ENCODE data around the gene PRDM5. TPM values are rescaled to one million over a fixed set of nuclear protein-coding genes. Genes with fewer than 3 reads are reported as not detected.

PRDM5 gene
- polyA plus RNA-seq, 1 donor from 2014 or later: 1.6 TPM

GRCh38 chr4:120777459-120777858, 145.1 kb downstream of the PRDM5 start:
- no peak overlapping the region for H3K4me2 ChIP-seq (ENCODE audit: low read length)
- H2AFZ ChIP-seq (ENCODE audit: low read depth, low read length): no peak overlapping the region
- no peaks in the 10 kb centered on the region for H3K79me2 ChIP-seq (replicated peaks; ENCODE audit: insufficient read depth, low read length)
- no peak overlapping the region for H3K9ac ChIP-seq (ENCODE audit: low read length)
- no peak overlapping the region for H3K4me3 ChIP-seq (ENCODE audit: low read length)
- no peaks in the 10 kb centered on the region for H3F3A ChIP-seq (ENCODE audit: insufficient read depth, low read length, poor library complexity, severe bottlenecking)
- no peak for TF ChIP-seq EP300 (conservative IDR thresholded peaks at IDR 0.05; ENCODE audit: poor library complexity, severe bottlenecking)
- no peak for TF ChIP-seq MXI1 (conservative IDR thresholded peaks at IDR 0.05; ENCODE audit: poor library complexity, severe bottlenecking)
- no peak for TF ChIP-seq TAF1 (IDR thresholded peaks at IDR 0.05; ENCODE audit: low read depth)
- TF ChIP-seq, protein P1, sequence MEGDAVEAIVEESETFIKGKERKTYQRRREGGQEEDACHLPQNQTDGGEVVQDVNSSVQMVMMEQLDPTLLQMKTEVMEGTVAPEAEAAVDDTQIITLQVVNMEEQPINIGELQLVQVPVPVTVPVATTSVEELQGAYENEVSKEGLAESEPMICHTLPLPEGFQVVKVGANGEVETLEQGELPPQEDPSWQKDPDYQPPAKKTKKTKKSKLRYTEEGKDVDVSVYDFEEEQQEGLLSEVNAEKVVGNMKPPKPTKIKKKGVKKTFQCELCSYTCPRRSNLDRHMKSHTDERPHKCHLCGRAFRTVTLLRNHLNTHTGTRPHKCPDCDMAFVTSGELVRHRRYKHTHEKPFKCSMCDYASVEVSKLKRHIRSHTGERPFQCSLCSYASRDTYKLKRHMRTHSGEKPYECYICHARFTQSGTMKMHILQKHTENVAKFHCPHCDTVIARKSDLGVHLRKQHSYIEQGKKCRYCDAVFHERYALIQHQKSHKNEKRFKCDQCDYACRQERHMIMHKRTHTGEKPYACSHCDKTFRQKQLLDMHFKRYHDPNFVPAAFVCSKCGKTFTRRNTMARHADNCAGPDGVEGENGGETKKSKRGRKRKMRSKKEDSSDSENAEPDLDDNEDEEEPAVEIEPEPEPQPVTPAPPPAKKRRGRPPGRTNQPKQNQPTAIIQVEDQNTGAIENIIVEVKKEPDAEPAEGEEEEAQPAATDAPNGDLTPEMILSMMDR (IDR thresholded peaks at IDR 0.05; ENCODE audit: poor library complexity, severe bottlenecking): no peak
- TF ChIP-seq SMC3 (conservative IDR thresholded peaks at IDR 0.05; ENCODE audit: poor library complexity): no peak
- TF ChIP-seq, protein P2, sequence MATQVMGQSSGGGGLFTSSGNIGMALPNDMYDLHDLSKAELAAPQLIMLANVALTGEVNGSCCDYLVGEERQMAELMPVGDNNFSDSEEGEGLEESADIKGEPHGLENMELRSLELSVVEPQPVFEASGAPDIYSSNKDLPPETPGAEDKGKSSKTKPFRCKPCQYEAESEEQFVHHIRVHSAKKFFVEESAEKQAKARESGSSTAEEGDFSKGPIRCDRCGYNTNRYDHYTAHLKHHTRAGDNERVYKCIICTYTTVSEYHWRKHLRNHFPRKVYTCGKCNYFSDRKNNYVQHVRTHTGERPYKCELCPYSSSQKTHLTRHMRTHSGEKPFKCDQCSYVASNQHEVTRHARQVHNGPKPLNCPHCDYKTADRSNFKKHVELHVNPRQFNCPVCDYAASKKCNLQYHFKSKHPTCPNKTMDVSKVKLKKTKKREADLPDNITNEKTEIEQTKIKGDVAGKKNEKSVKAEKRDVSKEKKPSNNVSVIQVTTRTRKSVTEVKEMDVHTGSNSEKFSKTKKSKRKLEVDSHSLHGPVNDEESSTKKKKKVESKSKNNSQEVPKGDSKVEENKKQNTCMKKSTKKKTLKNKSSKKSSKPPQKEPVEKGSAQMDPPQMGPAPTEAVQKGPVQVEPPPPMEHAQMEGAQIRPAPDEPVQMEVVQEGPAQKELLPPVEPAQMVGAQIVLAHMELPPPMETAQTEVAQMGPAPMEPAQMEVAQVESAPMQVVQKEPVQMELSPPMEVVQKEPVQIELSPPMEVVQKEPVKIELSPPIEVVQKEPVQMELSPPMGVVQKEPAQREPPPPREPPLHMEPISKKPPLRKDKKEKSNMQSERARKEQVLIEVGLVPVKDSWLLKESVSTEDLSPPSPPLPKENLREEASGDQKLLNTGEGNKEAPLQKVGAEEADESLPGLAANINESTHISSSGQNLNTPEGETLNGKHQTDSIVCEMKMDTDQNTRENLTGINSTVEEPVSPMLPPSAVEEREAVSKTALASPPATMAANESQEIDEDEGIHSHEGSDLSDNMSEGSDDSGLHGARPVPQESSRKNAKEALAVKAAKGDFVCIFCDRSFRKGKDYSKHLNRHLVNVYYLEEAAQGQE (IDR thresholded peaks at IDR 0.05; ENCODE audit: borderline replicate concordance): no peak
- no peak for TF ChIP-seq POLR2AphosphoS5 (IDR thresholded peaks at IDR 0.05)
- TF ChIP-seq EZH2 (IDR thresholded peaks at IDR 0.05; ENCODE audit: borderline replicate concordance, insufficient read depth, low read length, poor library complexity, severe bottlenecking): no peak
- no peak for TF ChIP-seq RAD21 (conservative IDR thresholded peaks at IDR 0.05)
- H3K27me3 ChIP-seq (ENCODE audit: insufficient read depth, low read depth, low read length): no peaks in the 10 kb centered on the region
- no peak overlapping the region for H3K27ac ChIP-seq (ENCODE audit: low read length)
- H3K9me2 ChIP-seq (ENCODE audit: insufficient read depth, low read length): no peaks in the 10 kb centered on the region
- no peaks in the 10 kb centered on the region for H4K20me1 ChIP-seq (ENCODE audit: insufficient read depth)
- no peaks in the 10 kb centered on the region for H3K9me3 ChIP-seq (ENCODE audit: low read length)
- no peaks in the 10 kb centered on the region for H3K36me3 ChIP-seq (ENCODE audit: insufficient read depth, low read length)

GRCh38 chr4:120775431-120775830, 147.1 kb downstream of the PRDM5 start:
- no peaks in the 10 kb centered on the region for H3K79me2 ChIP-seq (replicated peaks; ENCODE audit: insufficient read depth, low read length)
- no peak overlapping the region for H3K4me3 ChIP-seq (ENCODE audit: low read length)
- H3K27ac ChIP-seq (ENCODE audit: low read length): no peak overlapping the region
- no peaks in the 10 kb centered on the region for H4K20me1 ChIP-seq (ENCODE audit: insufficient read depth)
- TF ChIP-seq RAD21 (conservative IDR thresholded peaks at IDR 0.05) (no peak), POLR2AphosphoS5 (IDR thresholded peaks at IDR 0.05) (no peak), SMC3 (conservative IDR thresholded peaks at IDR 0.05; ENCODE audit: poor library complexity) (no peak), TAF1 (IDR thresholded peaks at IDR 0.05; ENCODE audit: low read depth) (no peak), EZH2 (IDR thresholded peaks at IDR 0.05; ENCODE audit: borderline replicate concordance, insufficient read depth, low read length, poor library complexity, severe bottlenecking) (no peak), EP300 (conservative IDR thresholded peaks at IDR 0.05; ENCODE audit: poor library complexity, severe bottlenecking) (no peak), MXI1 (conservative IDR thresholded peaks at IDR 0.05; ENCODE audit: poor library complexity, severe bottlenecking) (no peak)
- TF ChIP-seq, protein P2 (IDR thresholded peaks at IDR 0.05; ENCODE audit: borderline replicate concordance): no peak
- TF ChIP-seq, protein P1 (IDR thresholded peaks at IDR 0.05; ENCODE audit: poor library complexity, severe bottlenecking): no peak
- no peak overlapping the region for H3K9ac ChIP-seq (ENCODE audit: low read length)
- no peaks in the 10 kb centered on the region for H3F3A ChIP-seq (ENCODE audit: insufficient read depth, low read length, poor library complexity, severe bottlenecking)
- no peaks in the 10 kb centered on the region for H3K9me2 ChIP-seq (ENCODE audit: insufficient read depth, low read length)
- H3K4me2 ChIP-seq (ENCODE audit: low read length): no peak overlapping the region
- no peaks in the 10 kb centered on the region for H3K36me3 ChIP-seq (ENCODE audit: insufficient read depth, low read length)
- no peaks in the 10 kb centered on the region for H3K27me3 ChIP-seq (ENCODE audit: insufficient read depth, low read depth, low read length)
- H3K9me3 ChIP-seq (ENCODE audit: low read length): no peaks in the 10 kb centered on the region
- H2AFZ ChIP-seq (ENCODE audit: low read depth, low read length): no peak overlapping the region
